Neural crest cell (in vitro differentiated cells): ENCODE data around the gene WDFY4. TPM values are rescaled to one million over a fixed set of nuclear protein-coding genes. Genes with fewer than 3 reads are reported as not detected.

Experiments used
- DNase-seq: peaks from one replicate; pipeline ENCODE4 v3.0.0; 2021; ENCODE audit warnings: low read depth, mixed read lengths, low spot score
- H3K27ac Mint-ChIP-seq: one replicate; pipeline ENCODE4 v1.8.0; 2021; ENCODE audit warnings: mild to moderate bottlenecking, mixed read lengths; ENCODE audit not compliant: unreplicated experiment
- H3K27me3 Mint-ChIP-seq: 2 replicates; pipeline ENCODE4 v1.8.0; 2021; ENCODE audit warnings: low read depth, mild to moderate bottlenecking, mixed read lengths
- H3K36me3 Mint-ChIP-seq: 2 replicates; pipeline ENCODE4 v1.8.0; 2021; ENCODE audit warnings: low read depth, mild to moderate bottlenecking, mixed read lengths
- H3K4me1 Mint-ChIP-seq: 2 replicates; pipeline ENCODE4 v1.8.0; 2021; ENCODE audit warnings: mixed read lengths
- H3K4me3 Mint-ChIP-seq: one replicate; pipeline ENCODE4 v1.8.0; 2021; ENCODE audit warnings: mild to moderate bottlenecking, mixed read lengths
- H3K9me3 Mint-ChIP-seq: 2 replicates; pipeline ENCODE4 v1.8.0; 2021; ENCODE audit warnings: mixed read lengths
- CTCF ChIP-seq: fragments of 200-600 bp; sonication (generic); conservative IDR thresholded peaks from 2 replicates; pipeline ENCODE4 v1.5.0; 2021; ENCODE audit warnings: antibody characterized with exemption, mild to moderate bottlenecking
- total RNA-seq: library from RNA; stranded (reverse); gene quantifications from 2 replicates; pipeline ENCODE4 v1.2.1, GENCODE V29; 2021

WDFY4 gene
- total RNA-seq, 1 donor from 2014 or later: not detected

- no peak overlapping the region for H3K4me3 Mint-ChIP-seq
- H3K27ac Mint-ChIP-seq: no peak overlapping the region
- no peak for DNase-seq
- H3K4me1 Mint-ChIP-seq: no peaks in the 10 kb centered on the region
- no peaks in the 10 kb centered on the region for H3K27me3 Mint-ChIP-seq
- no peaks in the 10 kb centered on the region for H3K9me3 Mint-ChIP-seq
- no peak for TF ChIP-seq CTCF
- no peaks in the 10 kb centered on the region for H3K36me3 Mint-ChIP-seq
These were observed 213.8 kb downstream of the WDFY4 start for GRCh38 chr10:48898426-48898825.

DNA sequence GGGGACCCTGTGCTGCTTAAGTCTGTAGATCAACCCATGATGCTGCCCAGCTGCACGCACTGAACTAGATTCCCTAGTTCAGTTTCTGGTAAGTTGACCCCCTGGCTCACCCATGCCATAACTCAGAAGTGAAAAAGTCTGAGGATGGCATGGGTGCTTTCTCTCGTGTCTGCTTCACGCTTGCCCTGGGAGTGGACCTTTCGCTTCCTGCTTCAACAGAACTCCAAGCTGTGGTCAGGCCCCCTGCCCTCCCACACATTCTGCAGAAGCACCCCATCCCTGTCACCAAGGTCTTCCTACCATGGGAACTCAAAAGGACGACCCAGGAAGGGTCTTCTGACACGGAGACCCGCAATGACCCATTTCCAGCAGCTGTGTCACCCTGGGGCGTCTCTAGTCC is 215.1 kb downstream of the WDFY4 start:
- Mint-ChIP-seq H3K36me3 (no peaks in the 10 kb centered on the region), H3K4me1 (no peaks in the 10 kb centered on the region), H3K27ac (no peak overlapping the region), H3K4me3 (no peak overlapping the region), H3K9me3 (no peaks in the 10 kb centered on the region), H3K27me3 (no peaks in the 10 kb centered on the region)
- no peak for TF ChIP-seq CTCF
- no peak for DNase-seq

DNA sequence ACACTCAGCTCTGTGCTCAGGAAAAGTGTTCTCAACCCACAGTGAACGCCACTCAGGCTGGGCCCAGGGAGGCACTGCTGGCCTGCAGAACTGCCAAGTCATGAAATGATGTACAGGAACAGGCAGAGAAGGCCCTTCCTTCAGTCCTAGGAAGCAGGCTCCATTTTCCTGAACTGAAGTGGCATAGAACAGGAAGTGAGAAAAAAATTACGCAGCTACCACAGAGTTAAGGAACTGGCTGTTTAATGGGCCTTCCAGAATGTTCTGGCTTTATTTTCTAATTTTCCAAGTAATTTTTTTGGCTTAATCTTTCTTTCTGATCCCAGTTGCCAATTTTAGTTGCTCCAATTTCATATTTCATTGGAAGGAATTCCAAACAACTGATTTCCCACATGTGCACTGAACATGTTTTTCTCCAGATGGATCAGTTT is 215.7 kb downstream of the WDFY4 start:
- no peak overlapping the region for H3K27ac Mint-ChIP-seq
- H3K36me3 Mint-ChIP-seq: no peaks in the 10 kb centered on the region
- no peak overlapping the region for H3K4me3 Mint-ChIP-seq
- H3K9me3 Mint-ChIP-seq: no peaks in the 10 kb centered on the region
- H3K27me3 Mint-ChIP-seq: no peaks in the 10 kb centered on the region
- no peak for TF ChIP-seq CTCF
- DNase-seq: no peak
- no peaks in the 10 kb centered on the region for H3K4me1 Mint-ChIP-seq

DNA sequence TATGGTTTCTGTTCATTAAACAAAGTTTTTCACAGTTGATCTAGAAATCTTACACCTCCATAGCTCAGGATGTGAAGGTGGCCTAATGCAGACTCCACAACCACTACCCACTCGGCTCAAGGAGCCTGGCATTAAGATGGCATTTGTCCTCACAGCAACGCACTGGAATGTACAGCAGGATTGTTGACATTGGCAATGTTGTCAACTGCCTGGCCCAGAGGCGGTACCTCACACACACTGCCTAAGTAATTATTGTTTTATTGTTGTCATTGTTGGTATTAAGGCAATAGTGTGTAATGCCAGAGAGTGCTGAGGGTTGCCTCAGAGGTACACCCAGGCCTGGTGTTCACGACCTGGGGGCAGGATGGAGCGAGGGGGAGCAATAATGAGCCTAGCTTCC is 216.6 kb downstream of the WDFY4 start:
- H3K9me3 Mint-ChIP-seq: no peaks in the 10 kb centered on the region
- no peak overlapping the region for H3K27ac Mint-ChIP-seq
- no peaks in the 10 kb centered on the region for H3K36me3 Mint-ChIP-seq
- H3K4me3 Mint-ChIP-seq: no peak overlapping the region
- H3K27me3 Mint-ChIP-seq: no peaks in the 10 kb centered on the region
- no peak for DNase-seq
- no peak for TF ChIP-seq CTCF
- H3K4me1 Mint-ChIP-seq: no peaks in the 10 kb centered on the region

DNA sequence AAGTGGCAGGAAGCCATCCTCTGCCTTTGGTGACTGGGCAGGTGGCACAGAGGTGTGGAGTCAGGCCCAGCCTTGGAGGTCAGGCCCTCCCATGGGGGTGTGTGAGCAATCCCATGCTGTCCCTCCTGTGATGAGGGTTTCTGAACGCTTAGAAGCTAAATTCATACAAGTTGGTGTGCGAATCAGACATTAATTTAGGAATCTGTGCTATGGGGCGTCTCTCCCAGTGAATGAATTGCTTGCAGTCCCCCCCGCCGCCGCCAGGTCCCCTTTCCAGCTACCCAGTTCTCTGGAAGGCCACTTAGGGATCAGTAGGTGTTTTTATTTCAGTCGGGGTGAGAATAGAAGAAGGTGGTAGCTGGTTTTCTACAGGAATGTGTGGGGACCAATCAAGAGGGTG is 217.4 kb downstream of the WDFY4 start:
- Mint-ChIP-seq H3K27me3 (no peaks in the 10 kb centered on the region), H3K27ac (no peak overlapping the region), H3K36me3 (no peaks in the 10 kb centered on the region), H3K4me3 (no peak overlapping the region), H3K9me3 (no peaks in the 10 kb centered on the region), H3K4me1 (no peaks in the 10 kb centered on the region)
- TF ChIP-seq CTCF: no peak
- no peak for DNase-seq

DNA sequence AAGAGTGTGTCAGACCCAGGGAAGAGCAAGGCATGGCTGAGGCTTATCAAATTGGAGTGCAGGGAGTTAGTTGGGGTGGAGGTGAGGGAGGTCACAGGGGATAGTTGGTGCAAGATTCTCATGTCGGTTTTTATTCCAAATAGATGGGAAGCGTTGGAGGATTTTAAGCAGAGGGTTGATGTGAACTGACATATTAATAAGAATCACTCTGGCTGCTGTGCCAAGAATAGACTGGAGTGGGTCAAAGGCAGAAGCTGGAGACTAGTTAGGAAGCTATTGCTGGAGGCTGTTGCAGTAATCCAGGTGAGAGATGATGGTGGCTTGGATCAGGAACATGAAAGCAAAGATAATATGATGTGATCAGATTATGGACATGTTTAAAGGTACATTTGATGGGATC is 218.5 kb downstream of the WDFY4 start:
- Mint-ChIP-seq H3K27me3 (peaks cover 7% of the 10 kb centered on the region), H3K27ac (no peak overlapping the region), H3K9me3 (no peaks in the 10 kb centered on the region), H3K4me1 (no peaks in the 10 kb centered on the region), H3K4me3 (no peak overlapping the region), H3K36me3 (no peaks in the 10 kb centered on the region)
- no peak for TF ChIP-seq CTCF
- DNase-seq: no peak
